GM12878 (cell line): ENCODE results near the gene GOLGA8H. TPM values are rescaled to one million over a fixed set of nuclear protein-coding genes. Genes with fewer than 3 reads are reported as not detected.

Experiments
- BHLHE40 ChIP-seq, 2 experiments: fragments of 450-650 bp in 1 of 2; IDR thresholded peaks; 2 replicates each; pipeline ENCODE4 v1.6.1; 2011 to 2017; ENCODE audit warnings: low read depth in 2 of 2, borderline replicate concordance in 1 of 2, improper control_type of control experiment in 1 of 2, low read length in 1 of 2, mild to moderate bottlenecking in 1 of 2
- BMI1 ChIP-seq: fragments of 450-650 bp; IDR thresholded peaks from 2 replicates; pipeline ENCODE4 v1.6.1; 2016; ENCODE audit warnings: mild to moderate bottlenecking, moderate library complexity, borderline replicate concordance
- ELK1 ChIP-seq: IDR thresholded peaks from 2 replicates; pipeline ENCODE4 v1.6.1; 2012; ENCODE audit warnings: low read depth, low read length, improper control_type of control experiment
- IKZF2 ChIP-seq, 2 experiments: fragments of 450-650 bp; IDR thresholded peaks; 2 replicates each; pipeline ENCODE4 v1.6.1; 2017; ENCODE audit warnings: mild to moderate bottlenecking in 2 of 2, moderate library complexity in 2 of 2
- IRF5 ChIP-seq: fragments of 450-650 bp; IDR thresholded peaks from 2 replicates; pipeline ENCODE4 v1.6.1; 2017; ENCODE audit warnings: borderline replicate concordance
- MAX ChIP-seq: IDR thresholded peaks from 2 replicates; pipeline ENCODE4 v1.6.1; 2012; ENCODE audit warnings: low read depth, low read length, improper control_type of control experiment
- MLLT1 ChIP-seq: fragments of 450-650 bp; IDR thresholded peaks from 2 replicates; pipeline ENCODE4 v1.6.1; 2016; ENCODE audit warnings: mild to moderate bottlenecking
- NR2C1 ChIP-seq: fragments of 450-650 bp; IDR thresholded peaks from 2 replicates; pipeline ENCODE4 v1.6.1; 2017; ENCODE audit warnings: antibody characterized with exemption, mild to moderate bottlenecking, moderate library complexity
- RAD51 ChIP-seq: fragments of 450-650 bp; IDR thresholded peaks from 2 replicates; pipeline ENCODE4 v1.6.1; 2016; ENCODE audit warnings: moderate library complexity, mild to moderate bottlenecking, inconsistent platforms
- RBBP5 ChIP-seq: fragments of 200-600 bp; sonication (generic); conservative IDR thresholded peaks from 2 replicates; pipeline ENCODE4 v1.6.1; 2016
- SMC3 ChIP-seq: IDR thresholded peaks from 2 replicates; pipeline ENCODE4 v1.6.1; 2011; ENCODE audit warnings: low read length, improper control_type of control experiment, borderline replicate concordance
- SPI1 ChIP-seq: IDR thresholded peaks from 2 replicates; pipeline ENCODE4 v1.6.1; 2011; ENCODE audit warnings: low read depth, mild to moderate bottlenecking, low read length, moderate library complexity, borderline replicate concordance; ENCODE audit not compliant: insufficient read depth
- USF2 ChIP-seq: IDR thresholded peaks from 2 replicates; pipeline ENCODE4 v1.6.1; 2011; ENCODE audit warnings: low read depth, low read length, improper control_type of control experiment, borderline replicate concordance
- ZBTB11 ChIP-seq: fragments of 450-650 bp; formaldehyde crosslinking; IDR thresholded peaks from 2 replicates; pipeline ENCODE4 v1.5.0; 2022; ENCODE audit warnings: mild to moderate bottlenecking, missing genetic modification characterization
- polyA plus RNA-seq, 11 experiments: library from polyadenylated mRNA; depleted of rRNA in 4 of 11; unstranded in 6 of 11; stranded (reverse) in 5 of 11; fragments of >200 nt; fragmentation: Nextera tagmentation in 4 of 11; fragmentation: Illumina TruSeq in 1 of 11; extraction: Ambion mirVana in 4 of 11; extraction: Trizol in 1 of 11; gene quantifications; 1 replicate in 1 of 11; 2 replicates in 10 of 11; pipeline versions ENCODE4 v1.2.1 to v1.2.3, GENCODE V29; 2011 to 2016; ENCODE audit warnings: inconsistent platforms in 2 of 11, missing spikeins in 2 of 11, low read depth in 1 of 11
- total RNA-seq, 4 experiments: library from RNA; depleted of rRNA in 3 of 4; stranded (reverse); fragments of >200 nt in 3 of 4; fragmentation: Illumina TruSeq in 1 of 4; extraction: Trizol in 1 of 4; gene quantifications; 2 replicates each; pipeline versions ENCODE4 v1.2.1 to v1.2.3, GENCODE V29; 2013 to 2021

Gene GOLGA8H
- total and polyA plus RNA-seq, 10 of the 15 experiments (the other 5 are each of a cell fraction or from before 2014, with no cell fraction given), result 0.18 to 0.56 (median 0.39) TPM; not detected in 4

GRCh38 chr15:30650012-30650929 lies 46.4 kb downstream of the GOLGA8H start (continued):
- TF ChIP-seq ELK1 (no peak), USF2 (no peak), MLLT1 (peak; percentile 59), SMC3 (no peak), MAX (no peak), BHLHE40 (IDR thresholded peaks at IDR 0.05; ENCODE audit: borderline replicate concordance in 1 of 2, low read depth in 2 of 2, low read length in 1 of 2) (0 out of 4 replicates have a peak, but pooled peaks have one; percentile 7 to 21), RAD51 (peak; percentile 41), RBBP5 (no peak), NR2C1 (no peak), IRF5 (no peak), BMI1 (0 out of 2 replicates have a peak, but pooled peaks have one; percentile 16), IKZF2 (IDR thresholded peaks at IDR 0.05) (peak; percentile 90 to 92), ZBTB11 (CRISPR knock-in tag) (no peak), SPI1 (peak; percentile 87)
- TF ChIP-seq, all 136 proteins: peak for 27
